Testis (tissue), 3 donors: Measurements from ENCODE around the gene SMAP2. TPM values are rescaled to one million over a fixed set of nuclear protein-coding genes. Genes with fewer than 3 reads are reported as not detected.
A peak's percentile ranks its signal among the peaks of the same experiment; 100 is the strongest.

Source experiments
- DNase-seq: peaks from one replicate; pipeline ENCODE4 v3.0.0-alpha.2; 2019
- H3K27ac ChIP-seq, 2 donors: fragments of 200-600 bp; sonication (generic); one replicate each; pipeline ENCODE4 v1.5.1; 2019
- H3K27me3 ChIP-seq: fragments of 200-600 bp; sonication (generic); one replicate; pipeline ENCODE4 v1.5.1; 2019
- H3K36me3 ChIP-seq: fragments of 200-600 bp; sonication (generic); one replicate; pipeline ENCODE4 v1.5.1; 2017; ENCODE audit warnings: low read depth; ENCODE audit errors: missing control alignments
- H3K4me1 ChIP-seq: fragments of 200-600 bp; sonication (generic); one replicate; pipeline ENCODE4 v1.5.1; 2019
- H3K4me3 ChIP-seq, 2 donors: fragments of 200-600 bp; sonication (generic); one replicate each; pipeline ENCODE4 v1.5.1; 2017 to 2019
- H3K9me3 ChIP-seq: fragments of 200-600 bp; sonication (generic); one replicate; pipeline ENCODE4 v1.5.1; 2017
- CTCF ChIP-seq, 3 experiments: fragments of 450-650 bp in 2 of 3; fragments of 200-600 bp in 1 of 3; sonication (generic) in 1 of 3; IDR thresholded peaks; one replicate each; pipeline ENCODE4 v1.5.1; 2016 to 2019; ENCODE audit warnings: antibody characterized with exemption in 3 of 3, mild to moderate bottlenecking in 2 of 3, moderate library complexity in 1 of 3
- POLR2A ChIP-seq: fragments of 450-650 bp; IDR thresholded peaks from one replicate; pipeline ENCODE4 v1.6.1; 2017; ENCODE audit warnings: antibody characterized with exemption, mild to moderate bottlenecking, moderate library complexity
- WGBS, 2 donors: methylation state at CpG; one replicate each; pipeline ENCODE4 v1.1.5; 2018; 5-methylcytosine and 5-hydroxymethylcytosine counted together
- intact Hi-C: fragments of 100-400 bp; cut with DNase I; formaldehyde crosslinking; loops from one replicate; pipeline ENCODE4 v1.15.1; 2023; ENCODE audit warnings: low total_unique reads
- polyA plus RNA-seq: library from polyadenylated mRNA; stranded (reverse); fragments of 350-450 nt; fragmentation: Illumina TruSeq; extraction: RNeasy Lipid Tissue Mini Kit (QIAGEN cat#74804); gene quantifications from one replicate; pipeline ENCODE4 v1.2.3, GENCODE V29; 2014; ENCODE audit warnings: low read depth, low replicate concordance; ENCODE audit not compliant: insufficient read depth
- total RNA-seq, 2 donors: library from RNA; depleted of rRNA; stranded (reverse); fragments of >200 nt; gene quantifications; one replicate each; pipeline ENCODE4 v1.2.3, GENCODE V29; 2016

SMAP2 gene
- total and polyA plus RNA-seq, 3 donors from 2014 or later: 23.0 to 44.3 (median 27.1) TPM

- no peaks in the 10 kb centered on the region for H3K9me3 ChIP-seq
- intact Hi-C loops: no loop called here
- 73 to 86% methylated on average over 3 of the region's 3 CpGs for WGBS, 2 donors
- no peaks in the 10 kb centered on the region for H3K27me3 ChIP-seq
- DNase-seq: no peak
- H3K4me1 ChIP-seq: no peaks in the 10 kb centered on the region
- no peak for TF ChIP-seq POLR2A
- TF ChIP-seq CTCF (IDR thresholded peaks at IDR 0.05): no peak
- no peak overlapping the region for H3K27ac ChIP-seq
- no peaks in the 10 kb centered on the region for H3K36me3 ChIP-seq
- H3K4me3 ChIP-seq: no peak overlapping the region
Observed at GRCh38 chr1:40393173-40393572, 19.6 kb downstream of the SMAP2 start.

- no peak for DNase-seq
- H3K4me3 ChIP-seq: no peak overlapping the region
- H3K9me3 ChIP-seq: no peaks in the 10 kb centered on the region
- no peaks in the 10 kb centered on the region for H3K4me1 ChIP-seq
- peak overlapping the region in 1 of 2 donors; percentile 52 for H3K27ac ChIP-seq
- no peak for TF ChIP-seq CTCF (IDR thresholded peaks at IDR 0.05)
- no peak for TF ChIP-seq POLR2A
- 87 to 91% methylated on average over 3 of the region's 3 CpGs for WGBS, 2 donors
- intact Hi-C loops: no loop called here
- H3K27me3 ChIP-seq: no peaks in the 10 kb centered on the region
- H3K36me3 ChIP-seq: no peaks in the 10 kb centered on the region
Observed at GRCh38 chr1:40394491-40395172, 21.1 kb downstream of the SMAP2 start.

- H3K27ac ChIP-seq: peak overlapping the region in 1 of 2 donors; percentile 23
- TF ChIP-seq CTCF (IDR thresholded peaks at IDR 0.05) (no peak), POLR2A (no peak)
- 89 to 90% methylated on average over 3 of the region's 3 CpGs for WGBS, 2 donors
Observed at GRCh38 chr1:40395190-40396175, 22.0 kb downstream of the SMAP2 start.

GRCh38 chr1:40396420-40396819, 22.9 kb downstream of the SMAP2 start:
- no peak for TF ChIP-seq CTCF (IDR thresholded peaks at IDR 0.05)
- no peak for TF ChIP-seq POLR2A
- Histone ChIP-seq H3K27ac (peak overlapping the region in 1 of 2 donors; percentile 23), H3K36me3 (no peaks in the 10 kb centered on the region), H3K4me3 (no peak overlapping the region), H3K27me3 (no peaks in the 10 kb centered on the region), H3K4me1 (no peaks in the 10 kb centered on the region), H3K9me3 (no peaks in the 10 kb centered on the region)
- DNase-seq: no peak
- 58 to 72% methylated on average over 1 of the region's 1 CpG for whole genome bisulfite sequencing, 2 donors
- intact Hi-C loops: no loop called here

More at GRCh38 chr1:40395190-40396175, 22.0 kb downstream of the SMAP2 start:
- Histone ChIP-seq H3K4me3 (no peak overlapping the region), H3K27me3 (no peaks in the 10 kb centered on the region), H3K36me3 (no peaks in the 10 kb centered on the region), H3K4me1 (no peaks in the 10 kb centered on the region), H3K9me3 (no peaks in the 10 kb centered on the region)
- intact Hi-C loops: no loop called here
- DNase-seq: no peak
